ENCODE measurements around the gene EZR.

EZR gene

GRCh38 chr6:158818581-158819212 lies 471 bp downstream of the EZR start:
- no peaks in the 10 kb centered on the region for H3K9me2 ChIP-seq (replicated peaks; ENCODE audit: insufficient read depth, low read length)
- peak; percentile 42 for DNase-seq
- H3K27ac ChIP-seq (ENCODE audit: low read length), result peak overlapping the region; percentile 86
- no peak for TF ChIP-seq CTCF (IDR thresholded peaks at IDR 0.05; ENCODE audit: low read length)
- no peak for TF ChIP-seq EZH2 (optimal IDR thresholded peaks at IDR 0.05; ENCODE audit: low read depth, low read length)
- no peak for TF ChIP-seq EZH2phosphoT487 (IDR thresholded peaks at IDR 0.05; ENCODE audit: low read length)
- H3K36me3 ChIP-seq (replicated peaks; ENCODE audit: insufficient read depth, low read length), result no peaks in the 10 kb centered on the region
- H3F3A ChIP-seq (ENCODE audit: insufficient read depth, low read length), result peaks cover 5% of the 10 kb centered on the region; the same call in 1 of the 2 replicates
- peaks cover 11% of the 10 kb centered on the region for H3K4me1 ChIP-seq (ENCODE audit: low read length)
- no peak overlapping the region for H3K4me2 ChIP-seq (ENCODE audit: low read depth, low read length)
- H3K9me3 ChIP-seq (replicated peaks; ENCODE audit: insufficient read depth, low read length), result no peaks in the 10 kb centered on the region
- H4K20me1 ChIP-seq (ENCODE audit: insufficient read depth, low read length), result peaks cover 9% of the 10 kb centered on the region; the same call in 1 of the 2 replicates
- peak overlapping the region; percentile 77 for H3K9ac ChIP-seq (ENCODE audit: low read length)
- H2AFZ ChIP-seq (ENCODE audit: low read length), result no peak overlapping the region
- no peaks in the 10 kb centered on the region for H3K27me3 ChIP-seq (replicated peaks; ENCODE audit: insufficient read depth, low read length)
- H3K4me3 ChIP-seq (ENCODE audit: low read length), result peak overlapping the region; percentile 55; the same call in 1 of the 2 replicates
- peaks cover 43% of the 10 kb centered on the region for H3K79me2 ChIP-seq (ENCODE audit: low read length)

DNA sequence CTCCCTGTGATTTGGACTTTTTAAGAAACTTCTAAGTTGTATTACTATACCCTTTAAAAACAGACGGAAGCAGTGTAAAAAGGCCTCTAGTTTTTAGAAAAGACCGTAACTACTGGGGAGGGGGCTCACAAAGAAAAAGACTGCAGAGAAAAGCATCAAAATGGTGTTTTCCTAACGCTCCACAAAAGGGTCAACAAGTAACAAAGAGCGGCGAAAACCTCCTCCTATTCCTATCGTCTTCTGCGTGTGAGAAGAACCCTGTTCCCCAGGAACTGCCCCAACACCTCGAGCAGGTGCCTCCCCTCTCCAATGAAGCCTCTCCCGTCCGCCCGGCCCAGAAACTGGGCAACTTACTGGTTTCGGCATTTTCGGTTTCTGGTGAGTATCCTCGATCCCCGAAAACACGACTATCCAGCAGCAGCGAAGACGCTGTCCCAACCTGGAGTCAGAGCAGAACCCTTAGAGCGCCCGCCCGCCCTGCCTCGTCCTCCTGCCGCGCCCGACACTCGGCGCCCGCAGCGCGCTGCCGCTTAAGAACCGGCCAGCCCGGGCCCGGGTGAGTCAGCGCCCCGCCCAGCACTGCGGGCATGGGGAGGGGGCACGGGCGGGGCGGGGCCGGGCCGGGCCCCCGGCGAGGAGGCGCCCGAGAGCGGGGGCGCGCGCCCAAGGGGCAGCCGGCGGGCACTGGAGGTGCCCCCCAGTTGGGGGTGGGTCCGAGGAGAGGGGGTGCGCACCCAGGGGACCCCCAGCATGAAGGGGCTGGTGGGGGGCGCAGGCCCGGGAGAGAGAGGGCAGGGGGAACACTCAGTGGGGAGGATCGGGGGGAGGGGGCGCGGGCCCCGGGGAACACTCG lies 1.2 kb downstream of the EZR start:
- H4K20me1 ChIP-seq (ENCODE audit: insufficient read depth, low read length), result peaks cover 14% of the 10 kb centered on the region
- H3K4me2 ChIP-seq (ENCODE audit: low read depth, low read length), result peak overlapping the region; percentile 73
- H3K27ac ChIP-seq (ENCODE audit: low read length), result peak overlapping the region; percentile 86
- peaks cover 16% of the 10 kb centered on the region for H3K4me1 ChIP-seq (ENCODE audit: low read length)
- H3K9me2 ChIP-seq (replicated peaks; ENCODE audit: insufficient read depth, low read length), result no peaks in the 10 kb centered on the region
- H3K27me3 ChIP-seq (replicated peaks; ENCODE audit: insufficient read depth, low read length), result no peaks in the 10 kb centered on the region
- peak overlapping the region; percentile 75 for H3K4me3 ChIP-seq (ENCODE audit: low read length)
- no peaks in the 10 kb centered on the region for H3K9me3 ChIP-seq (replicated peaks; ENCODE audit: insufficient read depth, low read length)
- H2AFZ ChIP-seq (ENCODE audit: low read length), result no peak overlapping the region
- peak overlapping the region; percentile 91 for H3K9ac ChIP-seq (ENCODE audit: low read length)
- H3K36me3 ChIP-seq (replicated peaks; ENCODE audit: insufficient read depth, low read length), result no peaks in the 10 kb centered on the region
- peaks cover 50% of the 10 kb centered on the region for H3K79me2 ChIP-seq (ENCODE audit: low read length)
- DNase-seq, result peak; percentile 64
- TF ChIP-seq EZH2phosphoT487 (IDR thresholded peaks at IDR 0.05; ENCODE audit: low read length), result no peak
- TF ChIP-seq CTCF (IDR thresholded peaks at IDR 0.05; ENCODE audit: low read length), result no peak
- TF ChIP-seq EZH2 (optimal IDR thresholded peaks at IDR 0.05; ENCODE audit: low read depth, low read length), result no peak
- peaks cover 5% of the 10 kb centered on the region; the same call in 1 of the 2 replicates for H3F3A ChIP-seq (ENCODE audit: insufficient read depth, low read length)

DNA sequence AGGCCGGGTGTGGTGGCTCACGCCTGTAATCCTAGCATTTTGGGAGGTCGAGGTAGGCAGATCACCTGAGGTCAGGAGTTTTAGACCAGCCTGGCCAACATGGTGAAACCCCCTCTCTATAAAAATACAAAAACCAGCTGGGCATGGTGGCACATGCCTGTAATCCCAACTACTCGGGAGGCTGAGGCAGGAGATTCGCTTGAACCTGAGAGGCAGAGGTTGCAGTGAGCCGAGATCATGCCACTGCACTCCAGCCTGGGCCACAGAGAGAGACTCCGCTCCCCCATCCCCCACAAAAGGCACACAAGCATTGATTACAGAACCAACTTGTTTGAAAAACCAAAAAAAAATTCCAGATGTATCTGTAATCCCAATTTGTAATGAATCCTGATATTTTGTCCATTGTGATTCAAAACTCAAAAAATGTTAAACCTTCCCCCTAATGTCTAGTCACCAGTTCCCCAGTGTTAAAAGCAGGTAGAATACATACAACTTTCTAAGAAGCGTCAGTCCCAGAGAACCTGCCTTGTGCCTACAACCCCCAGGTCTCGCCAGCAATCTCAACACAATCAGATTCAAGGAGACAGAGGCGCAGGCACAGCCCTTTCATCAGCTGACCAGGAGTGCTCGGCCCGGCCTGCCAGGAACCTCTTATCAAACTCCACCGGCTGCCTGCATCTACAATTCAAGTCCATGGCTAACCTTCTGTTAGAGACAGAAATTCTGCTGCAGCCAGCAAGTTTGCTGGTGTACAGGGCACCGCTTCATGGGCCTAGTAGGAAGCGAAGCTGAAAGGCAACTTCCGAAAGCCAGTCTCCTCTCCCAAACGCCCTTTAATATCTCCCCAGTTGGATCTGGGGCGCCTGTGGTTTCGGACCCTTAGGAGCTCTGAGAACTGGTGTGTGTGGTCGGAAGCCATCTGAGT lies 2.1 kb downstream of the EZR start:
- Histone ChIP-seq H3F3A (ENCODE audit: insufficient read depth, low read length) (peaks cover 5% of the 10 kb centered on the region; the same call in 1 of the 2 replicates), H3K9ac (ENCODE audit: low read length) (peak overlapping the region; percentile 91), H4K20me1 (ENCODE audit: insufficient read depth, low read length) (peaks cover 18% of the 10 kb centered on the region), H3K27me3 (replicated peaks; ENCODE audit: insufficient read depth, low read length) (no peaks in the 10 kb centered on the region), H3K9me3 (replicated peaks; ENCODE audit: insufficient read depth, low read length) (no peaks in the 10 kb centered on the region), H3K36me3 (replicated peaks; ENCODE audit: insufficient read depth, low read length) (no peaks in the 10 kb centered on the region), H3K4me1 (ENCODE audit: low read length) (peaks cover 20% of the 10 kb centered on the region), H2AFZ (ENCODE audit: low read length) (no peak overlapping the region), H3K79me2 (ENCODE audit: low read length) (peaks cover 59% of the 10 kb centered on the region), H3K9me2 (replicated peaks; ENCODE audit: insufficient read depth, low read length) (no peaks in the 10 kb centered on the region), H3K4me2 (ENCODE audit: low read depth, low read length) (peak overlapping the region; percentile 73), H3K4me3 (ENCODE audit: low read length) (peak overlapping the region; percentile 75), H3K27ac (ENCODE audit: low read length) (peak overlapping the region; percentile 86)
- DNase-seq, result peak; percentile 28
- no peak for TF ChIP-seq EZH2 (optimal IDR thresholded peaks at IDR 0.05; ENCODE audit: low read depth, low read length)
- no peak for TF ChIP-seq EZH2phosphoT487 (IDR thresholded peaks at IDR 0.05; ENCODE audit: low read length)
- no peak for TF ChIP-seq CTCF (IDR thresholded peaks at IDR 0.05; ENCODE audit: low read length)
